Eye (tissue), 1 donor: Measurements from ENCODE around the gene CORO6.

Experiments
- DNase-seq: peaks from one replicate; pipeline ENCODE4 v3.0.0-alpha.2; 2015

The CORO6 gene

DNA sequence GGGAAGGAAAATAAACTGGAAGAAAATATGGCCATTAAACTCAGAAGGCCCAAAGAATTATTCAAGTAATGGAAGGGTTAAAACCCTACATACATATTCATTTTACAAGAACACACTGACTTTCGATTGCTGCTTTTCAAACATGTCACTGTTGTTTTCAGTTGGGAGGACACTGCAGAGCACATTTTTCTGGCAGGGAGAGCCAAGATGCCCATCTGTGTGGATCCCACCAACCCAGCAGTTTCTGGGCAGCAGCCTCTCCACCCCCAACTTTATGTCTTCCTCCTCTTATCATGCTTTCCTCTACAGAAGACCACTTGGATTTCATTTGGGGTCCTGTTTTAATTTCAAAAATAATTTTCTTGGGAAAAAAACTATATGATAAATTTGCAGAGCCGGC lies 7.1 kb upstream of the CORO6 start:
- DNase-seq, result no peak

DNA sequence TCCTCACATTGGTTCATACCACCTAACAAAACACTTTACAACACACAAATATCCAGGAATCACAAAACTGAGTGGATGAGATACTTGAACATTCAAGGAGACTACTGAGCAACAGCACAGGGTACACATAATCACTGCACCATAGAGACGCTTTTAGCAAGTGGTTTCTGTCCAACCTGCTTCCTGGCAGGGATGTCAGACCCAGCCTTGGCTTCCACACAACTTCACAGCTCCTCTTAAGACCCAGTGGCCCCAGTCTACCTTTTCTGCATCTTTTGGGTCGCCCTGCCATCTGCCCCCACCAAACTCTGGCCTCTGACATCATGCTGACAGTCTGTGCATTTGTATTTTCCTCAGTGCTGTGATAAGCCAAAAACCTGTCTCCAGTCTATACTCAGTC lies 5.9 kb upstream of the CORO6 start:
- no peak for DNase-seq

DNA sequence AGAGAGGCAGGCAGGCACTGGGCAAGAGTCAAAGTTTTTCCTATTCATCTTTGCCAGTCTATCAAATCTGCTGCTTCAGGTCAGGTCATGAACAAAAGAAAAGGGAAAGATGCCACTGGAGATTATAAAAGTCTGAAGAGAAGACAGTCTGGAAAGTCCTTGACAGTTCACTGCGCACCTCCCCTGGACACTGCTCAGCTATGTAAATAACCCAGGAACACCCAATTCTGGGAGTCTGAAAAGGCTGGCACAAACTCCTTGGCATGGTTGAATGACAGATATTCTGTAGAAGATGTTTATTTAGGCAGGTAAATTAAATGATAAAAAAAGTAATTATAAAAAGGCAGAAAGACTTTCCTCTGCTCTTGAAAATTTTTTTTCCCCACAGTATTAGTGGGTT lies 5.2 kb upstream of the CORO6 start:
- no peak for DNase-seq

DNA sequence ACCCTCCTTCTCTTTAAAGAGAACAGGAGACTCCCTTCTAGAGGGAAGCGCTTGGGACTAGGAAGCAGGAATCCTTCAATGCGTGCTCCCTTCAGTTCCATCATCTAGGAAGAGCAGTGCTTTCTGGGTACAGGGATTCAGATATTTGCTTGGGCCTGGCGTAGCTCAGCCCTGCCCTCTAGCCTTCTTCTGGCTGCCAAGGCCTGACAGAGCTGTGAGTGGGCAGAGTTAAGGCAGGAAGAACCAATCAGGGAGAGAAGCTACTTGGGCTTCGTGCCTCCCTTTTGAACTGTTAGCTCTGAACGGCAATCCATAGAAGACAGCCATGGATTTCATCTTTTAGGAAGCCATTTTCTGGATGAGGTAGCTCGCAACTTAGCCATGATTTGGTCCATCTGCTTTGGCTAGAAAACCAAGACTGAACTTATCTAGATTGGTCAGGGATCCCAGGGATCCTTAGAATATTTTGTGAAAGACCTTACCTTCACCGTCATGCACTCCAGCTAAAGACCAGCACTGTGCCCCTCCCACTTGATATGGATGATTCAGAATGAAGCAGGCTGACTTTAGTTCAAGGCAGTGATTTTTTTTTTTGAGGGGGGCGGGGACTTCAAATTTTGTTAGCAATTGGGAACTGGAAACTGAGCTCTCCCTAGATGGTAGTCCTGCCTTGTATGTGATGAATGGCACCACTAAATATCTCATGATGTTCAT lies 2.5 kb upstream of the CORO6 start:
- DNase-seq, result no peak

DNA sequence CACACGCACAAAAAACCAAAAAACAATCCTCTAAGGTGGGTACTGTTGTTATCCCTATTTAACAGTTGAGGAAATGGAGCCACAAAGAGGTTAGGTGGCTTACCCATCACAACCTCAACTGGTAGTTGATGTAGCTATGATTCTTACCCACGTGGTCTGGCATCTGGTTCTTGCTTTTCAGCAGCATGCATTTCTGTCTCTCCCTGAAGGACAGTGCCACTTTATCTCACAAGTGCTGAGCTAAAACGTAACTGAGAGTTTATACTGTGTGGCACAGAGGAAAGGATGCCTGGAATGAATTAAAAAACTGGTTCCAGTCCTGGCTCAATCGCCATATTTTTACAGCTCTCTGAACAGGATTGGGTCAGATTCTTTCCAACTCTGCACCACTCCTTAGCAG lies 1.9 kb upstream of the CORO6 start:
- no peak for DNase-seq

DNA sequence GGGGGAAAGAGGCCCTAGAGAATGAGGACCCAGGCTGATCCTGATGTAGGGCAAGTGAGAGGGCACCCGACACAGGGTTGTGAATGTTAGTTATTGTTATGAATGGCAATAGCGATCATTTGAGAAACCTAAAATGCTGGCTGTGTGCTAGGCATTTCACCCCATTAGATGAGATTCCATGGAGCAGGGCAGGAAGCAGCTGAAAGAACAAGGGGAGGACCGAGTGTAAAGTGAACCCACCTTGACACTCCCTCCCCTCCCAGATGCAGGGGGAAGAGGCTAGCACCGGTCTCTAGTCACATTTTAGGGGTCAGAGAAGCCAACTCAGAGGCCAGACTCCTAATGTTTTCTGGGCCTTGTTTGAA lies 553 bp upstream of the CORO6 start:
- no peak for DNase-seq

DNA sequence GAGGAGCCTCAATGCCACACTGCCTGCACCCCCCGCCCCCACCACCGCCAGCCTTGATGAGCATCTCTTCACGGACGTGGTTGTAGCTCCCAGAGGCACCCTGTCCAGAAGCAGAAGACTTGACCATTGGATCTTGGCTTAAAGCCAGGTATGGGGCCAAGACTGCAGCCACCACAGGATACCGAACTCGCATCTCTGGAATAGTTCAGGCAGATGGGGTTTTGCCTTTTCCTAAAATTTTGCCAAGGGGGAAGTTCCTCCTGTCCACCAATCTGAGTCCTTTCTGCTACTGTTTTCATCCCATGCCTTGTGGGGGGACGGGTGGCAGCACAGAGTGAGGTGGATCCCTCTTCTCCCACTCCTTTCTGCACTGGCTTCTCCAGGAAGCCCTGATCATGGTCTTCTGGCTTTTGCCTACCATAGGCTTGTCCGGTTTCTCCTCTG lies 939 bp downstream of the CORO6 start:
- no peak for DNase-seq

DNA sequence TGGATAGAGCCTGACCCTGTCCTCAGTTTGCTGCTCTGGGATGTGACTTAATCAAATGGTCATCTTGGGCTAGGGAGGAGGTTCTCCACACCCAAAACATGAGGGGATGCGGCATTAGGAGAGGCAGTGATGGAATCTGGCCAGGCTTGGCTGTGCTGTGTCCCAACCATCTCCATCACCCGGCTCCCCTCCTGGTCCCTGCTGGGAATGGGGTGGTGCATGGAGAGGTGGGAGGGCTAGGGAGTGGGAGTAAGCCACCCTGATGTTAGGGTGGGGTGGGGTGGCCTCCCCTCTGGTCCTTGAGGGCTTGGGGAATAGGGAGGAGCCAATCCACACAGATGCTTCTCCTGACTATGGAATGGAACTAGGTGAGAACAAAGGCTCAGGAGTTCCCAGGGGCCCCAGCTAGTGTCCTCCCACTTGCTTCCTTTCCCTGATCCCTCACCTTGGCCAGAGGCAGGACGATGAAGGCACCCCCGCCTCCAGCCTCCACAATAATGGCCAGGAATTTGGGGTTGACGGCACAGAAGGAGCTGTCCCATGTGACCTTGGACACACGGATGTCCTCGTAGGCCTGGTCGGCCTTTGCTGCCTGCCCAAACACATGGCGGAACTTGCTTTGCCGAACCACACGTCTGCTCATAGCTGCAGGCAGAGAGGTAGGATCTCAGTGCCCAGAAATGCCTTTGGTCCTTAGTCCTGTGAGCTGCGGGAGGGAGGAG lies 1.8 kb downstream of the CORO6 start:
- no peak for DNase-seq

DNA sequence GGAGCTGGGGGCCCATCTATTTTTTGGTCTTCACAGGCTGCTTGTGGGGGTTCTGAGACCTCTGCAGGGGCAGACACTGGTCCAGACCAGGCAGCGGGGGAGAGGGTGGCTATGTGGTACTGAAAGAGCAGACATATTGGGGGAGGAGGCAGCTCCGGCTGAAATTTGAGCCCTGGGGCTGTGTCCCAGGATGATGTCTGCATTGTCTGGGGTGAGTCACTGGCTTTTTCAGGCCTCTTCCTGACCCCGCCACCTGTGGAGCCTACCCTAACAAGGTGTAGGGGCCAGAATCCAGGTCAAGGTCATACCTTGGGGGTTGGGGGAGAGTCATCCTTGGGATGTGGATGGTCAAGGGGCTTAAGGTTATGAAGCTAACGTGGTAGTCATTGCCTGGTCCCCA lies 2.4 kb downstream of the CORO6 start:
- DNase-seq, result no peak

DNA sequence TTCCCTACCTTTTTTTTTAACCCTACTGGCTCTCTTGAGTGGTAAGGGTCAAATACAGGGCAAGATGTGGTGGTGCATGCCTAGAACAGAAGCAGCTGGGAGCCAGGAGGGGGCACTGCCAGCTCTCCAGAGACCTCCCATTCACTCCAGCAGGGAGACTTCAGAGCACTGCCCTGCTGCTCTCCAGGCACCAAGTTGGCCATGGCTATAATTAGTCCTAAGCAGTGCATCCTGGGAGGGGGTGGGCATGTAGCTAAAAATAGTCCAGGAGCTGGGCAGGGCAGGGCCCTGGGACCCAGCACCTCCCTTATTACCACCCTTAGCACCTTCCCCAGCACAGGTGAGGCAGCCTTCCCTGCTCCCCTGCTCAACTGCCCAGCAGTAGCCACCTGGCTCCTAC lies 3.5 kb downstream of the CORO6 start:
- no peak for DNase-seq

DNA sequence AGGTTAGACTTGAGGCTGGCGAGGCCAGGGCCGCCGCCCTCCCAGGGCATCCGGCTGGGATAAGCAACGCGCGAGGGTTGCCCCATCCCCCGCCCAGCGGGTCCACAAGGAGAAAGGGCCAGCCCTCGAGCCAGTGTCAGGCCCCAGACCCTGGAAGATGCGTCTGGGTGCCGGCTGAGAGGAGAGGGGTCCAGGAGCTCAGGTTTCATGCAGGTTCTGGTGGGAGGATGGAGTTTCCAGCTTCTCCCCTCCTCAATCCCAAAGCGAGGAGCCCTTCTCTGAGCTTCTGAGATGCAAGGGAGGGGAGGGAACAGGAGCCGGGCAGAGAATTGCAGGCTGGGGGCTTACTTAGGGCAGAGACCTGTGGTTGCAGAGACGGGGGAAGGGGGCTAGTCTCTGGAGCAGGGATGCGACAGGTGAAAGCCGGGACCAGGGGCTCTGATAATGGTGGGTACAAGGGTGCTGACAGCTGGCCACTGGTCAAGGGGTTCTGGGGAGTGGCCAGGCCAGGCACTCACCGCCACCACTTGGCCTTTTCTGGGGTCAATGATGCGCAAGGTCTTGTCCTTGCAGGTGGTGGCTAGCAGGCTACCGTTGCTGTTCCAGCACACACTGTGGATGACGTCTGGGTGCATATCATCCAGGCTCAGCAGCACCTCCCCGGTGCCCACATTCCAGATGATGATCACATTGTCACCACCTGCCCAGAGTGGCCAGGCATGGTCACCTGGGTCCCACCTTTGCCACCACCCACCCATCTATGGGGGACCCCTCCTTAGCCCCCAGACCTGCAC lies 4.2 kb downstream of the CORO6 start:
- DNase-seq, result no peak

DNA sequence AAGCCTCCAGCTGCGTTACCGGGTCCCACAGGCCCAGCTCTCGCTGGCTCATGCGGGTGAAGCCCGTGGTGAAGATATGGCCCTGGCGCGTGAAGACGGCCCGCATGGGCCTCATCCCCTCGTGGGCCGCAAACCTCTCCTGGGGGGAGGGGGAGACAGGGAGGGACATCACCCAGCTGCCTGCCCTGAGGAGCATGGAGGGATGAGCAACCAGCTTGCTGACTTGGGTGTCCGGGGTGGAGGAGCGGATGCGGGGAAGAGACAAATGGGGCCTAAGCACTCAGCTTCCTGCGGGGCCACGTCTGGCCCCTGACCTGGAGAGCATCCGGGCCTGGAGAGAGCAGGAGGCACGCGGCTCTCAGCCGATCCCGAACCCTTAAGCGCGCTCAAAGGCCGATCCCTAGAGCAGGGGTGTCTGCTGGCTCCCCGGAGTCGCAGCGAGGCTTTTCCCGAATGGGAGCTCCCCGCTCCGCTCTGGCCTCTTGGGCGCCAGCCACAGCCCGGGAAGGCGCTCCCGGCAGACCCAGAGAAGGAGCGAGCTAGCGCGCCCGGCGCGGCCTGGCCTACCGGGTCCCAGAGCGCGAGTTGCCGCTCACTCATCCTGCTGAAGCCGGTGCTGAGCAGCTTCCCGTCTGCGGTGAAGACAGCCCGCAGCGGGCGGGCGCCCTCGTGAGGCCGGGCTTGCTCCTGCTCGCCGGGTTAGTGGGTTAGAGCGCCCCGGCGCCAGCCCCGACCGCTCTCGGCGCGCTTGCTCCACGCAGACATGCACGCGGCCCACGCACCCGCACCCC lies 5.0 kb downstream of the CORO6 start:
- DNase-seq, result peak; percentile 45

DNA sequence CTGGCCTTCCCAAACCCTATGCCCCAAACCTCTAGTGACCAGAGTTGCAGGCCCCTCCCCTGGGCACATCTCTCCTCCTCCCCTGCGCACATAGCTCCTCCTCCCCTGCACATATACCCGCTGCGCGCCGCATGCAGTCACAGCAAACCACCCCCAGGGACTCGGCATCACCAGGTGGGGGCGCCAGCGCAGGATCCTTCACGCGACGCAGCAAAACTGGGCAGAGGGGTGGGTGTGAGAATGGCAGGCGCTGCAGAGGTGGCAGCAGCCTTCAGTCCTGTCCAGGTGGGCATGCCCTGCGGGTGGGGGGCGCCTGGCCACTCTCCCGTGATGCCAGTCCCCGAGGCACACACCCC lies 5.6 kb downstream of the CORO6 start:
- DNase-seq, result peak; percentile 82

DNA sequence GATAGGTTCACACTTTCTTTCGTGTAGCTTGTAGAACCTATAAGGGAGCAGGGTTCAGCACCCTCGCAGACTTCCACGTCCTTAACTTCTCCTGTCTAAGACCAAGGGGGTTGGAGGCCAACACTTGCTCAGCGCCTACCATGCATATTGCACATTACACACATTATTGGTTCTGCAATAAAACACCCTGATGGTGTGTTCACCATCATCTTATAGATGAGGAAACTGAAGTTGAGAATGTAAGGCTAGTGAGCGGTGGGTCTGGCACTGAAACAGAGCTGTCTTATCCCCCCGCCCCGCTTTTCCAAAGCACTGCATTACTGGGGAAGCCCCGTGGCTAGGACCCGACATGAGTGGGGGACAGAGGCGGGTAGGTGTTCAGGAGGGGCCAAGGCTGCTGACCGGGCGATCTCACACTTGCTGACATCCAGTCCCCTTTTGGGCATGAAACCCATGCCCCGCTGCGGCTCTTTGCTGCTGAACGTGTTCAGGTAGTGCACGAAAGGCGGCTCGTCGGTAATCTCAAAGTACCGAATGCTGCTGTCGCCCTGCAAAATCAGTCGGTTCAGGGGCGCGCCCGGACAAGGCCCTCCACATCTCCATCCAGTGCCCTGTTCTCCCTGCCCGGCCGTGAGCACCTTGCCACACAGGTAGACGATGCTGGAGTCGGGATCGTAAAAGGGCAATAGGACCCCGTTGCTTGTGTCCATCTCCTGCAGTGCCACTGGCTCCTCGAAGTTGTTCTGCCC lies 6.2 kb downstream of the CORO6 start:
- no peak for DNase-seq

DNA sequence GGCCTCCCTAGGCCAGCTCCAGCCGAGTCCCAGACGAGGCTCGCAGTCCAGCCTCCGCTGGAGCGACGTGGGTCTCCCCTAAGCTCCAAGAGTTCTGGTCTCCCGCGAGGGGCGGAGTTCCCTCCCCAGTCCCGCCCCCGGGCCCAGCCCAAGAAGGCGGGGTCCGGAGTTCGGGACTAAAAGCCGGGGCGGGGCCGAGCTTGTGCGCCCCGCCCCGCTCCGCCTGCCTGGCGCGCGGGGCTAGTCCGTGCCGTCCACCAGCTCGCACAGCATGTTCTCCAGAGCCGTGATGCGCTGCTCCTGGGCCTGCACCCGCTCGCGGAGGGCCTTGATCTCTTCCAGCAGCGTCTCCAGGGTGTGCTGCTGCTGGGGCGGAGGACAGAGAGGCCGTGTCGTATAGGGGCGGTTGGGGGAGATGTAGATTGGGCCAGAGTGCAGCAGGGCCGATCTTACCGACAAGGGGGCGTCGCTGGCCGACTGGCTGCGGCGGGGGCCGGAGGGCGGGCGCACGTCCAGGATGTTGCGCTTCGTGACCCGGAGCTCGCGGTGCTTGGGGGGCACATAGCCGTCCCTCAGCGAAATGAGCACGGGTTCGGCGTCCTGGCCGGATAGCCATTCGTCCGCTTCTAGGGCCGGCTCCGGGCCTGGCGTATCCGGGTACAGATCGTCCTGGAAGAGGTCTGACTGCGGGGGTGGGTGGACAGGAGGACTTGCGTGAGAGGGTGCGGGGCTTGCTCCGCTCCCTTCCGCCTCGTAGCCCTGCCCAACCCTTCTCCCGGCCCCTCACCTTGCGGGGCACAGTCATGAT lies 7.0 kb downstream of the CORO6 start:
- DNase-seq, result peak; percentile 93

DNA sequence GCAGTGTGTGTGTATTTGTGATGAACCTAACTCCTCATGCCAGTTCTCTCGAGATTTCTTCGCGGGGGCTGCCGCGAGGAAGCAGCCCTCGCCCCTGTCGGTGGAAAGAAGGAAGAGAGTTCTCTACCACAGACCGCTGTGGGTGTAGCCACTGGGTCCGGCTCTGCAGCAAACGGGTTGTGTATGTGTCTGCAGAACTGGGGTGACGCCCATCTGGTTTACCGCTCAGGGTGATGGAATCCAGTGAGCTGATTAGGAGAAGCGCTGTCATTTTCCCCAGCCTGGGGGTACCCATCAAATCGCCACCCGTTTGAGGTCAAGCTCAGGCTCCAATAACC lies 7.7 kb downstream of the CORO6 start:
- DNase-seq, result no peak

DNA sequence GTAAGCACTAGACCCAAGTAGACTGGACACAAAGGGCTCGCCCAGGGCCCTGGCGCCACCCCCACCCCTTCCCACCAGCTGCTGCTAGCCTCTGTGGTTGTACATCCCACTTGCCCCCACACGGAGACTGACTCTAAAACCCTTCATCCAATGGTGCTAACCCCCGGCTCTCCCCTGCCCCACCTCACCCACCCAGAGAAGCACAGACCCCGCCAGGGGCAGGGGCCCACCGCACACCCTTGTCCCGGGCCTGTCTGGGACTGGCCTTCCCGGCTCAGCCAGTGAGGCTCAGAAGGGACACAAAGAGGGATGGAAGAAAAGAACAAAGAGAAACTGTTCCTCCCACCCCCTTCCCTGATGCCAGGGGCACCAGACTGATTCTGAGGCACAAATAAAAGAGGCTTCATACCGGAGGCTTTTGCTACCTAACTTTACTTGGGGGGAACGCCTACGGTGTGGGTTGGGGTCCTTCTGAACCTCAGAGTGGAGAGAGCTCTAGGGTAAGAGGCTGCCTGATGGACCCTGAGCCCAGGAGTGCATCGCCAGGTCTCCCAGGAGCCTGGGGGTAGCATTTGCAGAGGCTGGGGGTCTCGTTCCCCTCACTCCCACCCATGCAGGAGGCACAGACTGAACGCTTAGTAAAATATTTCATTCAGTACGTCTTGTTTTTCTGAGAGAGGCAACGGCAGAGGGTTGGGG lies 8.2 kb downstream of the CORO6 start:
- DNase-seq, result peak; percentile 50

DNA sequence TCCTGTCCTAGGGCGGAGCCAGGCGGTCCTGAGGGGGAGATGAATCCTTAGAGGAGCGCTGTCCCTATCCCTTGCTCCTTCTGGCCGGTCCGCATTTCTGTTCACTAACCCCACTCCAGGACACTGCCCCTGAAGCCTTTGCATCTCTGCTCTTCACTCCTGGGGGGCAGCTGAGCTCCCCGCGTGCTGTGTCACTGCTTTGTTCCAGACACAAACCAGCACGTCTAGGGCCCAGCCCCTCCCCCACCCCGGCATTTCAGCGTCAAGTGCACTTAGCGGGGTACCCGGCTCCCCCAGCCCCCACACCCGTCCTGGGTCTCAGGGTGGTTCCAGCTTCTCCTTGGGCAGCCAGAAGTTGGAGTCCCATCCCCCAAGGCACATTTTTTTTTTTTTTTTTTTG lies 8.9 kb downstream of the CORO6 start:
- DNase-seq, result no peak

DNA sequence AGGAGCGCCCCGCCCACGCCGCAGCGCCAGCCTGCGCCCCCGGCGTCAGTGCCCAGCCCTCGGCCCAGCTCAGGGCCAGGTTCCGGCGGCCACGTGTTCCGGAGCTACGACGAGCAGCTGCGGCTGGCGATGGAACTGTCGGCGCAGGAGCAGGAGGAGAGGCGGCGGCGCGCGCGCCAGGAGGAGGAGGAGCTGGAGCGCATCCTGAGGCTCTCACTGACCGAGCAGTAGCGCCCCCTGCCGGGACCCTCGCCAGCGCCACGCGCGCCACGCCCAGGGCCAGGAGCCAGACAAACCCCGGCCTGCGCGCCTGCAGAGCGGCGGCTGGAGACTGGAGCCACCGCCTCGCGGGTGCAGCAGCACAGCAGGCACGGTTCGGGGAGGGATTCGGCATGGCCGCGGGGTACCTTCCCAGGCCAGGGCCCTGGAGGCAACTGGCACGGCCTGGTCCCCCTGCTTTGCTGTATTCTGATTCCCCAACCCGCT lies 9.3 kb downstream of the CORO6 start:
- DNase-seq, result peak; percentile 98

DNA sequence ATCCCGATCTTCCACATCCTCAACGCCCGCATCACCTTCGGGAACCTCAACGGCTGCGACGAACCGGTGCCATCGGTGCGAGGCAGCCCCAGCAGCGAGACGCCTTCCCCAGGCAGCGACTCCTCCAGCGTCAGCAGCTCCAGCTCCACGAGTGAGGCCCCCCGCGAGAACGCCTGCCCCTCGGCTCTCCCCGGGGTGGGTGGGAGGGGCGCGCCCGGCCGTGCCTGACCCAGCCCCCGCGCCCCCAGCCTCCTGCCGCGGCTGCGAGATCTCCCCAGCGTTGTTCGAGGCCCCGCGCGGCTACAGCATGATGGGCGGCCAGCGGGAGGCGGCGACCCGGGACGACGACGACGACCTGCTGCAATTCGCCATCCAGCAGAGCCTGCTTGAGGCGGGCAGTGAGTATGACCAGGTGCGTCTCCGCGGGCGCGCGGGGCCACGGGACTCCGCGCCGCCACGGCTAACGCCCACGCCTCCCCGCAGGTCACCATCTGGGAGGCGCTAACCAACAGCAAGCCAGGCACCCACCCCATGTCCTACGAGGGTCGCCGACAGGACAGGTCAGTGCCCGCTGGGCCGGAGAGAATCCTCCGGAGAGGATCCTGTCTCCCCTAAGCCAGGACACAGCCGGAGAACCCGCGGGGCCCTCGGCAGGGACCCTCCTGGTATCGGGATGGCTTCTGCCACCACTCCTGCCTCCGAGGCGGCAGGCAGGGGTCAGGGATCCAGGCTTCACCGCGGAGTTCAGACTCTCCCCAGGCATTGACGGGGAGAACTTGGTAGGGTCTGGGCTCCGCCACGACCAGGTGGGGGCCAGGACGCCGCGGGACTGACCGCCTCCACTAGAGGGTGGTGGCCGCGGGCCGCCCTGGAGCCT lies 10.1 kb downstream of the CORO6 start:
- no peak for DNase-seq
